Smooth muscle cell (in vitro differentiated cells): ENCODE measurements around the gene AAK1. TPM values are rescaled to one million over a fixed set of nuclear protein-coding genes. Genes with fewer than 3 reads are reported as not detected.

Experiments used
- DNase-seq: peaks from one replicate; lab custom pipeline; 2025; ENCODE audit not compliant: unreplicated experiment; lab: John Stamatoyannopoulos, UW
- H2AFZ ChIP-seq: fragments of 200-600 bp; sonication (generic); 2 replicates; pipeline ENCODE4 v1.6.0; 2016; ENCODE audit warnings: antibody characterized with exemption, low read depth, mild to moderate bottlenecking
- H3F3A ChIP-seq: fragments of 200-600 bp; sonication (generic); 2 replicates; pipeline ENCODE4 v1.6.0; 2017; ENCODE audit warnings: antibody characterized with exemption, low read depth
- H3K27ac ChIP-seq: fragments of 200-600 bp; sonication (generic); 2 replicates; pipeline ENCODE4 v1.5.1; 2016; ENCODE audit warnings: low read depth, mild to moderate bottlenecking
- H3K27me3 ChIP-seq: fragments of 200-600 bp; sonication (generic); 2 replicates; pipeline ENCODE4 v1.6.1; 2016; ENCODE audit warnings: low read depth, mild to moderate bottlenecking
- H3K36me3 ChIP-seq: fragments of 200-600 bp; sonication (generic); 2 replicates; pipeline ENCODE4 v1.5.1; 2016; ENCODE audit warnings: low read depth
- H3K4me1 ChIP-seq: fragments of 200-600 bp; sonication (generic); 2 replicates; pipeline ENCODE4 v1.5.1; 2016; ENCODE audit warnings: low read depth
- H3K4me2 ChIP-seq: fragments of 200-600 bp; sonication (generic); 2 replicates; pipeline ENCODE4 v1.6.0; 2016; ENCODE audit warnings: mild to moderate bottlenecking
- H3K4me3 ChIP-seq: fragments of 200-600 bp; sonication (generic); 2 replicates; pipeline ENCODE4 v1.5.1; 2016; ENCODE audit warnings: mild to moderate bottlenecking
- H3K79me2 ChIP-seq: fragments of 200-600 bp; sonication (generic); 2 replicates; pipeline ENCODE4 v1.6.0; 2016; ENCODE audit warnings: low read depth, mild to moderate bottlenecking
- H3K9ac ChIP-seq: fragments of 200-600 bp; sonication (generic); 2 replicates; pipeline ENCODE4 v1.6.0; 2016; ENCODE audit warnings: low read depth
- H3K9me3 ChIP-seq: fragments of 200-600 bp; sonication (generic); replicated peaks from 2 replicates; pipeline ENCODE4 v1.5.1; 2016; ENCODE audit warnings: low read depth
- H4K20me1 ChIP-seq: fragments of 200-600 bp; sonication (generic); 2 replicates; pipeline ENCODE4 v1.6.0; 2016; ENCODE audit warnings: low read depth
- WGBS: methylation state at CpG from one replicate; pipeline ENCODE4 v1.1.7; 2016; ENCODE audit warnings: low lambda C conversion rate; 5-methylcytosine and 5-hydroxymethylcytosine counted together
- polyA plus RNA-seq: library from polyadenylated mRNA; unstranded; fragments of >200 nt; fragmentation: Nextera tagmentation; extraction: Ambion mirVana; gene quantifications from 2 replicates; pipeline ENCODE4 v1.2.1, GENCODE V29; 2016
- total RNA-seq: library from RNA; depleted of rRNA; stranded (reverse); fragments of >200 nt; gene quantifications from 2 replicates; pipeline ENCODE4 v1.2.3, GENCODE V29; 2014
- TF ChIP-seq, protein P1 (sequence below): fragments of 200-600 bp; sonication (generic); IDR thresholded peaks from 2 replicates; pipeline ENCODE4 v1.5.1; 2017; ENCODE audit warnings: borderline replicate concordance, mild to moderate bottlenecking, antibody characterized with exemption; ENCODE audit not compliant: insufficient read depth, poor library complexity, severe bottlenecking

The AAK1 gene
- total and polyA plus RNA-seq, 2 experiments from 2014 or later: 26.9 to 47.7 TPM

DNA sequence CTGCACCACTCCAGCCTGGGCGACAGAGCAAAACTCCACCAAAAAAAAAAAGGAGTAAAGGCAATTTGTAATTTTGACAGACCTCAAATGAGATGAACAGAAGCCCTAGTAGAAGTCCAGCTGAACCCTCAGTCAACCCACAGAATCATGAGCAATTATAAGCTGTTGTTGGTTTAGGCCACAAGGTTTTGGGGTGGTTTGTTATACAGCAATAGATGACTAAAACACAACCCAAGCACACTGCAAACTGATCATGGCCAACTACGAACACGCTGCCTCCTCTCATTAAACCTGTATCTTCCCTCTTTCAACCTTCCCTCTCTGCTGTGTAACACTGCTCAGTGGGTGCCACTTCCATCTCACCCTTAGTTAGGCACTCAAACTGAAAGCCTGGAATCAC is 22.1 kb downstream of the AAK1 start:
- Histone ChIP-seq H3K4me1 (peaks cover 7% of the 10 kb centered on the region), H2AFZ (no peak overlapping the region), H3K36me3 (no peaks in the 10 kb centered on the region), H3K9ac (no peak overlapping the region), H3K4me2 (no peak overlapping the region), H4K20me1 (peaks cover 99% of the 10 kb centered on the region), H3K27me3 (no peaks in the 10 kb centered on the region), H3F3A (peaks cover 3% of the 10 kb centered on the region), H3K9me3 (no peaks in the 10 kb centered on the region), H3K4me3 (no peak overlapping the region), H3K79me2 (peaks cover 94% of the 10 kb centered on the region), H3K27ac (no peak overlapping the region)
- WGBS: 98% methylated on average over 3 of the region's 3 CpGs
- TF ChIP-seq, protein P1, sequence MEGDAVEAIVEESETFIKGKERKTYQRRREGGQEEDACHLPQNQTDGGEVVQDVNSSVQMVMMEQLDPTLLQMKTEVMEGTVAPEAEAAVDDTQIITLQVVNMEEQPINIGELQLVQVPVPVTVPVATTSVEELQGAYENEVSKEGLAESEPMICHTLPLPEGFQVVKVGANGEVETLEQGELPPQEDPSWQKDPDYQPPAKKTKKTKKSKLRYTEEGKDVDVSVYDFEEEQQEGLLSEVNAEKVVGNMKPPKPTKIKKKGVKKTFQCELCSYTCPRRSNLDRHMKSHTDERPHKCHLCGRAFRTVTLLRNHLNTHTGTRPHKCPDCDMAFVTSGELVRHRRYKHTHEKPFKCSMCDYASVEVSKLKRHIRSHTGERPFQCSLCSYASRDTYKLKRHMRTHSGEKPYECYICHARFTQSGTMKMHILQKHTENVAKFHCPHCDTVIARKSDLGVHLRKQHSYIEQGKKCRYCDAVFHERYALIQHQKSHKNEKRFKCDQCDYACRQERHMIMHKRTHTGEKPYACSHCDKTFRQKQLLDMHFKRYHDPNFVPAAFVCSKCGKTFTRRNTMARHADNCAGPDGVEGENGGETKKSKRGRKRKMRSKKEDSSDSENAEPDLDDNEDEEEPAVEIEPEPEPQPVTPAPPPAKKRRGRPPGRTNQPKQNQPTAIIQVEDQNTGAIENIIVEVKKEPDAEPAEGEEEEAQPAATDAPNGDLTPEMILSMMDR: no peak
- DNase-seq: no peak

GRCh38 chr2:69620870-69621269 is 22.7 kb downstream of the AAK1 start:
- no peak overlapping the region for H3K9ac ChIP-seq
- peaks cover 3% of the 10 kb centered on the region for H3F3A ChIP-seq
- H3K4me1 ChIP-seq: peaks cover 7% of the 10 kb centered on the region
- H3K36me3 ChIP-seq: no peaks in the 10 kb centered on the region
- TF ChIP-seq, protein P1: no peak
- H2AFZ ChIP-seq: no peak overlapping the region
- 97% methylated on average over 7 of the region's 7 CpGs for WGBS
- H3K4me2 ChIP-seq: no peak overlapping the region
- DNase-seq: no peak
- peaks cover 94% of the 10 kb centered on the region for H3K79me2 ChIP-seq
- H3K9me3 ChIP-seq: no peaks in the 10 kb centered on the region
- H3K27ac ChIP-seq: no peak overlapping the region
- no peak overlapping the region for H3K4me3 ChIP-seq
- no peaks in the 10 kb centered on the region for H3K27me3 ChIP-seq
- peaks cover 100% of the 10 kb centered on the region for H4K20me1 ChIP-seq

GRCh38 chr2:69619725-69620124 is 23.8 kb downstream of the AAK1 start:
- Histone ChIP-seq H3K4me1 (peaks cover 4% of the 10 kb centered on the region), H3K4me3 (no peak overlapping the region), H4K20me1 (peaks cover 100% of the 10 kb centered on the region), H3K9ac (no peak overlapping the region), H2AFZ (no peak overlapping the region), H3K79me2 (peaks cover 88% of the 10 kb centered on the region), H3K9me3 (no peaks in the 10 kb centered on the region), H3K27me3 (no peaks in the 10 kb centered on the region), H3K36me3 (no peaks in the 10 kb centered on the region), H3K27ac (no peak overlapping the region), H3K4me2 (peak overlapping the region; percentile 17), H3F3A (peaks cover 3% of the 10 kb centered on the region)
- DNase-seq: no peak
- TF ChIP-seq, protein P1: no peak
- WGBS: 35% methylated on average over 3 of the region's 3 CpGs

GRCh38 chr2:69618362-69618761 is 25.2 kb downstream of the AAK1 start:
- H3K4me3 ChIP-seq: no peak overlapping the region
- peaks cover 4% of the 10 kb centered on the region for H3K4me1 ChIP-seq
- no peak overlapping the region for H2AFZ ChIP-seq
- 86% methylated on average over 5 of the region's 5 CpGs for WGBS
- no peak for DNase-seq
- H3K27me3 ChIP-seq: no peaks in the 10 kb centered on the region
- no peaks in the 10 kb centered on the region for H3K9me3 ChIP-seq
- TF ChIP-seq, protein P1: no peak
- no peaks in the 10 kb centered on the region for H3K36me3 ChIP-seq
- no peak overlapping the region for H3K4me2 ChIP-seq
- H3K9ac ChIP-seq: no peak overlapping the region
- peaks cover 3% of the 10 kb centered on the region for H3F3A ChIP-seq
- peaks cover 88% of the 10 kb centered on the region for H3K79me2 ChIP-seq
- H4K20me1 ChIP-seq: peaks cover 100% of the 10 kb centered on the region
- H3K27ac ChIP-seq: no peak overlapping the region
